Activated gamma-delta T cell treated with anti-CD3 and anti-CD28 coated beads, Interleukin-2, amount 50 U/mL, for 16 hours (primary cell): ENCODE measurements around the gene GRM6.
A peak's percentile ranks its signal among the peaks of the same experiment; 100 is the strongest.

Source experiments
- DNase-seq: peaks from one replicate; pipeline ENCODE4 v3.0.0-alpha.2; 2020; ENCODE audit warnings: low read depth

The GRM6 gene

GRCh38 chr5:178994580-178995340 is at the start of gene GRM6:
Gene GRM6 (minus strand): TSS chr5:178995320. CDS start chr5:178994944, 376 bp downstream.
- no peak for DNase-seq

- no peak for DNase-seq
These were observed 49.6 kb upstream of the GRM6 start for GRCh38 chr5:179044765-179045164.

GRCh38 chr5:179033004-179033580 is 38.0 kb upstream of the GRM6 start:
- DNase-seq, result no peak

- peak; percentile 91 for DNase-seq
These were observed 28.5 kb upstream of the GRM6 start, which contains the start of gene ZNF879 for GRCh38 chr5:179023528-179024189. Gene ZNF879 (plus strand): TSS chr5:179023804. CDS start chr5:179025005, 1,201 bp downstream.

- no peak for DNase-seq
These were observed 13.5 kb upstream of the GRM6 start for GRCh38 chr5:179008667-179009066.

GRCh38 chr5:179006564-179006963 is 11.4 kb upstream of the GRM6 start:
- DNase-seq, result no peak

- no peak for DNase-seq
These were observed 3.3 kb upstream of the GRM6 start for GRCh38 chr5:178998441-178998840.

- no peak for DNase-seq
These were observed 2.1 kb upstream of the GRM6 start for GRCh38 chr5:178997191-178997590.

- no peak for DNase-seq
These were observed 1.0 kb upstream of the GRM6 start for GRCh38 chr5:178996156-178996555.

GRCh38 chr5:178995341-178995690 is 196 bp upstream of the GRM6 start:
- DNase-seq, result no peak

GRCh38 chr5:178993955-178994579 is 1.1 kb downstream of the GRM6 start:
- DNase-seq, result no peak

GRCh38 chr5:178993236-178993765 is 1.8 kb downstream of the GRM6 start:
- DNase-seq, result no peak

- no peak for DNase-seq
These were observed 2.7 kb downstream of the GRM6 start for GRCh38 chr5:178992291-178992895.

- no peak for DNase-seq
These were observed 3.7 kb downstream of the GRM6 start for GRCh38 chr5:178991190-178992145.

GRCh38 chr5:178990491-178990890 is 4.6 kb downstream of the GRM6 start:
- DNase-seq, result no peak

- DNase-seq, result no peak
These were observed 5.8 kb downstream of the GRM6 start for GRCh38 chr5:178989311-178989710.

GRCh38 chr5:178988436-178989220 is 6.5 kb downstream of the GRM6 start:
- DNase-seq, result no peak

GRCh38 chr5:178986326-178986960 is 8.7 kb downstream of the GRM6 start:
- no peak for DNase-seq
